ENCODE data around the gene OLFML2A. TPM values are rescaled to one million over a fixed set of nuclear protein-coding genes. Genes with fewer than 3 reads are reported as not detected.

Gene OLFML2A
- total and polyA plus RNA-seq, 2 of the 4 experiments (the other 2 are of a cell fraction), result 2.0 to 5.9 TPM

DNA sequence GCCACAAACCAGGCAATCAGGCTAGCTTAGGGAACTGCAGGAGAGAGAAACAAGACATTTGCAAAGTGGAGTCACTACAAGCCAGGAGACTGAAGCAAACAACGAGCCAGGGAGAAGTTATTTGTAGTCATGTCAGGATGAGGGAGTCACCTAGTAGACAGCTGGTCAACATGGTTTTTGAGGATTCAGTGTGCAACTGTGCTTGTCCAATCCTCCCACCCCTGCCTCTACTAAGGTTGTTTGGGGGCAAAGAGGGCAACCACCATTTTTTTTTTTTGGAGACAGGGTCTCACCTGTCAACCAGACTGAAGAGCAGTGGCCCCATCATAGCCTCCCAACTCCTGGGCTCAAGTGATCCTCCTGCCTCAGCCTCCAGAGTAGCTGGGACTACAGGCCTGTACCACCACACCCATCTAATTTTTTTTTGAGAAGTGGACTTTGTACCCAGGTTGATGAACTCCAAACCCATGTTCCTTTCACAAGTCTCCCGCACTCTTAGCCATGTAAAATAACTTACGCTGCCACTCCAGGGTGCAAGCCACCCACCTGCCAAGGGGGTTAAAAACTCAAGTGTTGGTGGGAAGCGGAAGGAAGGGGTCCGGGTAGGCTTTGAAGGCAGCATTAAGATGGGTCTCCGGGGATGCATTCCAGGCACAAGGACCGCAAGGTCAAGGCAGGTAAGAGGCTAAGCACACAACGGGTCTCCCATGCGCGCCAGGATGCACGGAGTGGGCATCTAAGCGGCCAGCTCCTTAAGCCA lies 83.8 kb downstream of the OLFML2A start (continued):
- TF ChIP-seq, protein P1, sequence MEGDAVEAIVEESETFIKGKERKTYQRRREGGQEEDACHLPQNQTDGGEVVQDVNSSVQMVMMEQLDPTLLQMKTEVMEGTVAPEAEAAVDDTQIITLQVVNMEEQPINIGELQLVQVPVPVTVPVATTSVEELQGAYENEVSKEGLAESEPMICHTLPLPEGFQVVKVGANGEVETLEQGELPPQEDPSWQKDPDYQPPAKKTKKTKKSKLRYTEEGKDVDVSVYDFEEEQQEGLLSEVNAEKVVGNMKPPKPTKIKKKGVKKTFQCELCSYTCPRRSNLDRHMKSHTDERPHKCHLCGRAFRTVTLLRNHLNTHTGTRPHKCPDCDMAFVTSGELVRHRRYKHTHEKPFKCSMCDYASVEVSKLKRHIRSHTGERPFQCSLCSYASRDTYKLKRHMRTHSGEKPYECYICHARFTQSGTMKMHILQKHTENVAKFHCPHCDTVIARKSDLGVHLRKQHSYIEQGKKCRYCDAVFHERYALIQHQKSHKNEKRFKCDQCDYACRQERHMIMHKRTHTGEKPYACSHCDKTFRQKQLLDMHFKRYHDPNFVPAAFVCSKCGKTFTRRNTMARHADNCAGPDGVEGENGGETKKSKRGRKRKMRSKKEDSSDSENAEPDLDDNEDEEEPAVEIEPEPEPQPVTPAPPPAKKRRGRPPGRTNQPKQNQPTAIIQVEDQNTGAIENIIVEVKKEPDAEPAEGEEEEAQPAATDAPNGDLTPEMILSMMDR (conservative IDR thresholded peaks at IDR 0.05; ENCODE audit: low read depth, low read length), result no peak
- TF ChIP-seq POLR2A (IDR thresholded peaks at IDR 0.05; ENCODE audit: low read depth, low read length), result no peak
- TF ChIP-seq MAFK (IDR thresholded peaks at IDR 0.05; ENCODE audit: low read depth, low read length), result no peak
- no peak for TF ChIP-seq ELK1 (IDR thresholded peaks at IDR 0.05; ENCODE audit: borderline replicate concordance, low read depth, low read length)
